Neural cell (in vitro differentiated cells): Measurements from ENCODE around the gene DTX1. TPM values are rescaled to one million over a fixed set of nuclear protein-coding genes. Genes with fewer than 3 reads are reported as not detected.

Experiments
- H2AFZ ChIP-seq: fragments of 200-600, 300-800 bp; sonication (generic), shearing (Covaris generic); 2 replicates; pipeline ENCODE4 v1.6.0; 2014; ENCODE audit warnings: low read depth, mild to moderate bottlenecking, antibody characterized with exemption, low read length, moderate library complexity
- H3F3A ChIP-seq: fragments of 200-600 bp; shearing (Covaris generic); 2 replicates; pipeline ENCODE4 v1.6.1; 2016; ENCODE audit warnings: mild to moderate bottlenecking, moderate library complexity, mixed read lengths, antibody characterized with exemption, low read length; ENCODE audit not compliant: insufficient read depth, poor library complexity, severe bottlenecking
- H3K27ac ChIP-seq: fragments of 200-600, 300-800 bp; sonication (generic), shearing (Covaris generic); 2 replicates; pipeline ENCODE4 v1.5.1; 2014; ENCODE audit warnings: mild to moderate bottlenecking, low read length, moderate library complexity
- H3K27me3 ChIP-seq: fragments of 300-800, 200-600 bp; sonication (generic), shearing (Covaris generic); 2 replicates; pipeline ENCODE4 v1.6.0; 2014; ENCODE audit warnings: mild to moderate bottlenecking, low read depth, low read length, moderate library complexity; ENCODE audit not compliant: insufficient read depth
- H3K36me3 ChIP-seq: fragments of 300-800, 200-600 bp; sonication (generic), shearing (Covaris generic); 2 replicates; pipeline ENCODE4 v1.5.1; 2014; ENCODE audit warnings: mild to moderate bottlenecking, antibody characterized with exemption, low read length, moderate library complexity; ENCODE audit not compliant: insufficient read depth
- H3K4me2 ChIP-seq: fragments of 300-800, 200-600 bp; sonication (generic), shearing (Covaris generic); 2 replicates; pipeline ENCODE4 v1.6.0; 2014; ENCODE audit warnings: mild to moderate bottlenecking, low read length
- H3K4me3 ChIP-seq: fragments of 300-800, 200-600 bp; sonication (generic), shearing (Covaris generic); 2 replicates; pipeline ENCODE4 v1.5.1; 2014; ENCODE audit warnings: mild to moderate bottlenecking, low read length, moderate library complexity
- H3K79me2 ChIP-seq: fragments of 200-600 bp; shearing (Covaris generic); replicated peaks from 2 replicates; pipeline ENCODE4 v1.6.0; 2014; ENCODE audit warnings: mild to moderate bottlenecking, low read length, moderate library complexity; ENCODE audit not compliant: insufficient read depth
- H3K9ac ChIP-seq: fragments of 300-800, 200-600 bp; sonication (generic), shearing (Covaris generic); 2 replicates; pipeline ENCODE4 v1.6.1; 2016; ENCODE audit warnings: mild to moderate bottlenecking, low read length, mixed read lengths
- H3K9me2 ChIP-seq: fragments of 200-600 bp; shearing (Covaris generic); 2 replicates; pipeline ENCODE4 v1.6.1; 2016; ENCODE audit warnings: mild to moderate bottlenecking, low read length, mixed read lengths; ENCODE audit not compliant: insufficient read depth
- H3K9me3 ChIP-seq: fragments of 200-600, 300-800 bp; sonication (generic), shearing (Covaris generic); 2 replicates; pipeline ENCODE4 v1.6.1; 2016; ENCODE audit warnings: mild to moderate bottlenecking, mixed run types, low read length, moderate library complexity, mixed read lengths
- H4K20me1 ChIP-seq: fragments of 200-600 bp; shearing (Covaris generic); 2 replicates; pipeline ENCODE4 v1.6.1; 2016; ENCODE audit warnings: mild to moderate bottlenecking, mixed run types; ENCODE audit not compliant: insufficient read depth
- EZH2 ChIP-seq: fragments of 200-600, 300-800 bp; shearing (Covaris generic), sonication (generic); IDR thresholded peaks from 2 replicates; pipeline ENCODE4 v1.6.1; 2014; ENCODE audit warnings: antibody characterized with exemption, low read length, borderline replicate concordance, mild to moderate bottlenecking; ENCODE audit not compliant: insufficient read depth, poor library complexity, severe bottlenecking
- MXI1 ChIP-seq: fragments of 450-650 bp; conservative IDR thresholded peaks from 2 replicates; pipeline ENCODE4 v1.6.1; 2014; ENCODE audit warnings: antibody characterized with exemption, mild to moderate bottlenecking; ENCODE audit not compliant: poor library complexity, severe bottlenecking
- POLR2AphosphoS5 ChIP-seq: IDR thresholded peaks from 2 replicates; pipeline ENCODE4 v1.6.1; 2012
- TAF1 ChIP-seq: IDR thresholded peaks from 2 replicates; pipeline ENCODE4 v1.6.1; 2012; ENCODE audit warnings: low read depth
- polyA plus RNA-seq: library from polyadenylated mRNA; depleted of rRNA; stranded (reverse); fragments of >200 nt; gene quantifications from 2 replicates; pipeline ENCODE4 v1.2.3, GENCODE V29; 2014
- TF ChIP-seq, protein P1 (sequence below): fragments of 450-650 bp; IDR thresholded peaks from 2 replicates; pipeline ENCODE4 v1.5.1; 2014; ENCODE audit warnings: antibody characterized with exemption, mild to moderate bottlenecking, moderate library complexity; ENCODE audit not compliant: poor library complexity, severe bottlenecking

DTX1 gene
- polyA plus RNA-seq, 1 donor from 2014 or later = 30.7 TPM

DNA sequence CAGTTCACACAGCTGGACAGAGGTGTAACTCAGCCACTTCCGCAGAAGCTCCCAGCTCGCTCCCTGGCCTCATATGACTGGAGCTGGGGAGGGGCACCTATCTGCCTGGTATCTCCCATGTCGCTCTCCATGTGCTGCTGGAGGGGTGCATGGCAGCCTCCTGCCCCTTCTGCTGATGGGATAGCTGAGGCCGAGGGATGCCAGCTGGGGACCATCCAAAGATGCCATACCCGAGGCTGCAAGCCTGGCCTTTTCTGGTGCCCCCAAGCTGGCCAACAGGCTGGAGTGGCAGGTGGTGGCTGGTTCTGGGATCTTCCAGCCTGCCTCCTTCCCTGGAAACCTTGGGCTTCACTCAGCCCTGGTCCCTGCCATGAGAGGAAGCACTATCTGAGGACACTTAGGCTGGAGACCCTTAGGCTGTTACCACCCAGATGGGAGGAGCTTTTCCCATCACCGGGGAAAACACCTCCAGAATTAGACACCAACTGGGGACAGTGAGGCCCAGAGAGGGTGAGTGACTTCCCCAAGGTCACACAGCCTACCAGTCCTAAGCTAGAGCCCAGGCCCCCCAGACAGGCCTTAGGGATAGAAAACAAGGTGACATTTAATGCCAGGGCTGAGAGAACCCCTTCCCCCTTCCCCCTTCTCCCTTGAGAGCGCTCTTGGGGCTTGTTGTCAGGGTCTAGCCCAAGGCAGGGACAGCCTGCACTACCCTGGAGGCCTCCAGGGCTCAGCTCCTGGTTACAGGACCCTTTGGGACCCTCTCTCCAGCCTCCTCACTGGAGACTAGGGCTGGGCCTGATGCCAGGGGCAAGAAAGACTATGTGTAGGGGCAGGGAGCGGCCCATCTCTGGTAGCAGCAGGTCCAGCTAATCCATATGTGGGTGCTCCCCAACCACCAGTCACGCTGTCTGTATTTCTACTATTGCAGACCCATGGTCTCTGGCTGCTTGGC, 7.1 kb downstream of the DTX1 start:
- Histone ChIP-seq H3K27me3 (no peaks in the 10 kb centered on the region), H3K9me2 (no peaks in the 10 kb centered on the region), H3K4me2 (no peak overlapping the region), H3K4me3 (no peak overlapping the region), H3K36me3 (no peaks in the 10 kb centered on the region), H3K27ac (no peak overlapping the region), H4K20me1 (peaks cover 4% of the 10 kb centered on the region), H3K9me3 (no peaks in the 10 kb centered on the region), H2AFZ (no peak overlapping the region), H3F3A (no peaks in the 10 kb centered on the region), H3K9ac (no peak overlapping the region), H3K79me2 (peaks cover 6% of the 10 kb centered on the region)
- TF ChIP-seq POLR2AphosphoS5 = no peak
- TF ChIP-seq, protein P1, sequence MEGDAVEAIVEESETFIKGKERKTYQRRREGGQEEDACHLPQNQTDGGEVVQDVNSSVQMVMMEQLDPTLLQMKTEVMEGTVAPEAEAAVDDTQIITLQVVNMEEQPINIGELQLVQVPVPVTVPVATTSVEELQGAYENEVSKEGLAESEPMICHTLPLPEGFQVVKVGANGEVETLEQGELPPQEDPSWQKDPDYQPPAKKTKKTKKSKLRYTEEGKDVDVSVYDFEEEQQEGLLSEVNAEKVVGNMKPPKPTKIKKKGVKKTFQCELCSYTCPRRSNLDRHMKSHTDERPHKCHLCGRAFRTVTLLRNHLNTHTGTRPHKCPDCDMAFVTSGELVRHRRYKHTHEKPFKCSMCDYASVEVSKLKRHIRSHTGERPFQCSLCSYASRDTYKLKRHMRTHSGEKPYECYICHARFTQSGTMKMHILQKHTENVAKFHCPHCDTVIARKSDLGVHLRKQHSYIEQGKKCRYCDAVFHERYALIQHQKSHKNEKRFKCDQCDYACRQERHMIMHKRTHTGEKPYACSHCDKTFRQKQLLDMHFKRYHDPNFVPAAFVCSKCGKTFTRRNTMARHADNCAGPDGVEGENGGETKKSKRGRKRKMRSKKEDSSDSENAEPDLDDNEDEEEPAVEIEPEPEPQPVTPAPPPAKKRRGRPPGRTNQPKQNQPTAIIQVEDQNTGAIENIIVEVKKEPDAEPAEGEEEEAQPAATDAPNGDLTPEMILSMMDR = no peak

DNA sequence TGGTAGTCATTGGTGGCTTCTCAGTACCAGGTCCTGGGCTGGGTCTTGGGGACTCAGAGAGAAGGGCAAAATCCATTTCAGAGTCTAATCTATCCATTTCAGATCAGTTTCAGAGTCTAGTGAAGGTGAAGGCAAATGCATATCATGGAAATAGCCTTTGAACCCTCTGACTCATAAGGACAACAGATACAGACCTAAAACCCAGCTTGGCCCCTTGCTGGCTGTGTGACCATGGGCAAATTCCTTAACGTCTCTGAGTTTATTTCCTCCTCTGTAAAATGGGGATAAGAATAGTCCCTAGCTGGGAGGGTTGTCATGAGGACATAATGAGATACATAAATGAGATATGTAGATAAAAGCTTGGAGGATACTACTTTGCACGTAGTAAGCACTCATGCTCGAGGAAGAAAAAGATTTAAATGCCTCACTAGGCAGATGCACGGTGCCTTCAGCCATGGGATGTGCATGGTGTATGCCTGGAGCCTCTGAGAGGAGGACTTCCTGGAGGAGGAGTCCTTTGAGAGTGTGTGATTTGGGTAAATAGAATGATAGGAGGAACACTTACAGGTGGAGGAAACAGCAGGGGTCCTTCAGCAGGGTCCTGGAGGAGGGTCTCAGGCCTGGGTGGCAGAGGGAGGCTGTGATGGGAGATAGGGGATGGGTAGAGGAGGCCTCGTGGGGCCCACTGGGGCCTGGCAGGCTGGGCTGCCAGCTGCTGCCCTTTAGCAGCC, 8.0 kb downstream of the DTX1 start:
- Histone ChIP-seq H3K36me3 (no peaks in the 10 kb centered on the region), H3K4me2 (no peak overlapping the region), H3K9me2 (no peaks in the 10 kb centered on the region), H3K9ac (peak overlapping the region; percentile 34), H2AFZ (no peak overlapping the region), H3K27ac (peak overlapping the region; percentile 24), H3K4me3 (peak overlapping the region; percentile 52), H3K27me3 (no peaks in the 10 kb centered on the region), H4K20me1 (peaks cover 4% of the 10 kb centered on the region), H3F3A (no peaks in the 10 kb centered on the region), H3K79me2 (peaks cover 3% of the 10 kb centered on the region), H3K9me3 (no peaks in the 10 kb centered on the region)
- TF ChIP-seq, protein P1 = no peak
- TF ChIP-seq MXI1 = no peak
- no peak for TF ChIP-seq EZH2
- no peak for TF ChIP-seq TAF1
